ENCODE measurements around the gene AMT.

Gene AMT

GRCh38 chr3:49387721-49388120 lies 34.6 kb downstream of the AMT start:
- DNase-seq: no peak

GRCh38 chr3:49386056-49386756 lies 36.1 kb downstream of the AMT start:
- DNase-seq: no peak

- no peak for DNase-seq
Observed at GRCh38 chr3:49385617-49386016, 36.7 kb downstream of the AMT start.

GRCh38 chr3:49383387-49383786 lies 38.9 kb downstream of the AMT start:
- no peak for DNase-seq

- no peak for DNase-seq
Observed at GRCh38 chr3:49378249-49378895, 43.9 kb downstream of the AMT start.

- peak; percentile 21 for DNase-seq
Observed at GRCh38 chr3:49377483-49377882, 44.8 kb downstream of the AMT start.

- DNase-seq: no peak
Observed at GRCh38 chr3:49371946-49372345, 50.3 kb downstream of the AMT start.

- no peak for DNase-seq
Observed at GRCh38 chr3:49370585-49371290, 51.5 kb downstream of the AMT start.

Measured in stimulated activated CD4-positive, alpha-beta T cell treated with anti-CD3 and anti-CD28 coated beads, Interleukin-12 subunit alpha, Interleukin-12 subunit beta, amount 100 ng/mL, for 4 hours (primary cell).